Measurements from ENCODE around the gene DPEP3.

GRCh38 chr16:67935402-67936123, 44.7 kb downstream of the DPEP3 start:
- peak in 2 of 4 experiments; percentile 3 to 9 for TF ChIP-seq CTCF (IDR thresholded peaks at IDR 0.05)
- TF ChIP-seq POLR2A (IDR thresholded peaks at IDR 0.05): peak; percentile 51 to 81

Data from uterus (tissue), 2 donors.